T-helper 2 cell (primary cell): Measurements from ENCODE around the gene SKIDA1.

Experiments
- DNase-seq, 5 experiments: peaks; one replicate each; pipeline versions ENCODE4 v3.0.0 to v3.0.0-alpha.2; 2012 to 2022

The SKIDA1 gene

GRCh38 chr10:21528236-21529031, 3.0 kb upstream of the SKIDA1 start:
- DNase-seq = no peak

GRCh38 chr10:21527598-21528235, 2.2 kb upstream of the SKIDA1 start:
- DNase-seq = no peak

DNA sequence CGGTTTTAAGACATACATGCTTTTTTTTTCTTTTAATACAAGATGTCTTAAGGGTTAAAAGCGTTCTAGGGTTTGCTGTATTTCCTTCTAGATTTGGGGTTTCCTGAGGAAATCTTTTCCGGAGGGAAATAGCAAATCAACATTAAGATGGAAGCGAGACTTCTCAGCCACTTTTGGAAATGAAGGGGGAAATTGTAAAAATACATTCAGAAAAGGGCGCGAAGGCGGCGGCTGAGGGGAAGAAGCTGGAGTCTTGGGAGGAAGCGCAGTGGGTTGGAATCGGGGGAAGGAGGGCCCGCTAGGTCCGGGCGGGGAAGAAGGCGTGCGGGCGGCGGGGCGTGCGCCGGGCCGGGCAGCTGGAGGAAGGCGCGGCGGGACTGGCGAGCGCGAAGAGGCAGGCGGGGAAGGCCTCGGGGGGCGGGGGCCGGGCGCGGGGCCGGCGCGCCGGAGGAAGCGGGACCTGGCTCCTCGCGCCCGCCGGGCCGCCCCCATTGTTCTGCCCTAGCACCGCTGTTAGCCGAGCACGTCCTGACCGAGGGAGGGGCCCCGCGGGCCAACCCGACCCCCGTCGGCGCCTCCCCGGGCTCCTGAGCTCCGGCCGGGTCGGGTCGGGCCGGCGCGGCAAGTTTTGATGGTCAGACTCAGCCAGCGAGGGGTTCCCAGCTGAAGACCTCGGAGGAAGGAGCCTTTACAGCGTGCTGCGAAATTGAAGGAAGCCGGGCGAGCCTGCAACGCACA, 1.5 kb upstream of the SKIDA1 start:
- peak in 4 of 5 experiments; percentile 15 to 29 (median 23) for DNase-seq

DNA sequence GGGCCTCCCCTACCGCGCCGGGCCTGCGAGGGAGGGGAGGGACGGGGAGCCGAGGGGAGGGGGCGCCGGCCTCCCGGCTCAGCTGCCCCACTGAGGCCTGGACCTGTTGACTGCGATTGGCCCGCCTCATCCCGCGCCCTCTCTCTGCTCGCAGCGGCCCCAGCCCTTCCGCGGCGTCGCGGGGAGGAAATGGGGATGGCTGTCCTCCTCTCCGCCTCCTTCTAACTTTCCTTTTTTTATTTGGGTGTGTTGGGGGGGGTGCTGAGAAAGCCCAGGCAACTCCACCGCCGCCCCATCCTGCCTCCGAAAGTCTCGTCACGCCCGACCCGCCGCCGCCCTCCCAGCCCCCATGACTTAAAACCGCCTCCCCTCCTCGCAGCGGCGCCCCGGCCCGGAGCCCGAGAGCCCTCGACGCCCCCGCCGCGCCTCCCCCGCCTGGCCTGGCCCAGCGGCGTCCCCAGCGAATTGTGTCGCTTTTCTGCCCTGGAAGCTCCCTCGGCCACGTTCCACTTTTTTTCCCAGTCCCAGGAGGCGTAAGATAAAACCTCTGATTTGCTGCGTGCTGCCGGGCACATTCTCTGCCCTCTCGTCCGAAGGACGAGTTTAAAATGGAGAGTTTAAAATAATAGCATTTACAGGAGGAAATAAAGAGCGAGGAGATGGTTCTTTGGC, 842 bp upstream of the SKIDA1 start:
- peak; percentile 36 to 65 (median 53) for DNase-seq

DNA sequence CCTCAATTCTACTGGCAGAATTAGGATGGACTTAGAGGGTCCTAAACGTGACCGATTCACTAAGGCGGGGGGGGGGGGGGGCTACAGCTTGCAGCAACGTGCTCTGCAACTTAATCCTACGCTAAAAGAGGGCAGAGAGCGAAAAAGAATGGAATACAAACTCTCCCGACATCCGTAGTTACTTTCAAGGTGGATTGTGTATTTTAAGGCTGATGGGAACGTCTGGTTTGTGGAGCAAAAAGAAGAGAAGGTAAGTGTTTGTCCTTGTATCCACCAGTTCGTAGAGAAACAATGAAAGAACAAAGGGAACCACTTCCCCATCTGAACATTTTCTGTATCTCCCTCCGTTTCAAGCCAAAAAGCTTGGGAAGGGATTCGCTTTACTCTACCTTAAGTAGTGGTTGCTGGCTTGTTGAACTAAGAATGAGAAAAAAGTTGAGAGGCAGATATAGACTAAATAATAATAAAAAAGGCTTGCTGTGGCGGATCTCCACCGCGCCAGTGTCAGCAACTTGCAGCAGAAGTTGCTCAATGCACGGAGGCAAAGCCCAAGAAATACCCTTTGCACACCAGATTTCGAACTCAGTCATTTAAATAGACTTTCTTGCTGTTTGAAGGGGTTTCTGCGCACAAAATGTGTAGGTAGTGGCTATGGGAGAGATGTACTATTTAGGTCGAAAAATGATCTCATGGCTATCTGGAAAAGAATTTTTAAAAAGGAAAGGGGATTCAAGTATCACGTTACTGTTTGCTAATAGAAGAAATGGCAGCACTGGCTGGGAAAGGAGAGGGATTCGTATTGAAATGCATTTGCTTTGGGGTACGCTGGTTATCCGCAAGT, 736 bp downstream of the SKIDA1 start:
- no peak for DNase-seq

DNA sequence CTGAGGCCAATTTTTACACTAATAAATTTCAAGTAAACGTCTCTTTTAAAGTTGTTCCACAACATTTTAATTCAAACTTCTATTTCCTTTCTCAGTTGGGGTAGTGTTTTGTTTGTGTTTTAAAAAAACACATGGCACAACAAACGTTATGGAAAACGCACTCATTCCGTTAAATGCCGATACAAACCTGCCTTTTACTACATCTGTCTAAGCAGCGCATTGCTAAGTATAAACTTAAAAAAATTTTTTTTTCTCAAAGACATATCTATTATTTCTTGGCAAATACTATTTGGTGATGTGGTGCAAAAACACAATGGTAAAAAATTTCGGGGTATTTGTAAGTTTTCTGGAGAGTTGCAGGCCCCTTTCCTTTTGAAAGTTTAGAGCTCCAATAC, 1.4 kb downstream of the SKIDA1 start:
- no peak for DNase-seq

DNA sequence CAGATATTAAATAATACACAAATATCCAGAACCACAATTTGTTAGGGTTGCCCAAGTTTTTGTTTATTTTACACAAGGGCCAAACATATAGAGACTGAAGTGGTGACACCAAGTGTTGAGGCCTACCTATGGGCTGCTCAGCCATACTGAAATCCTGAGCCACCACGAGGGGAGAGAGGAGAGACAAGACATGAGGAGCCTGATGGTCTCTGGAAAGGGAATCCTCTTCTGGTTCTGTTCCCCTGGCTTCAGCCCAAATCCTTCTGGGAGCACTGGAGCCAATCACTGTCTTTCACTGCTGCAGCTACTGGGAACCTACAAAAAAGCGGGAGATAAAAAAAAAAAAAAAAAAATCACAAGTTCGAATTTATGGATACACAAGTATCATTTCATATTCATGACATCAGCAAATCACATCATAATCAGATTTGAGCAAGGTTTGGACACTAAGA, 1.9 kb downstream of the SKIDA1 start:
- DNase-seq = no peak

DNA sequence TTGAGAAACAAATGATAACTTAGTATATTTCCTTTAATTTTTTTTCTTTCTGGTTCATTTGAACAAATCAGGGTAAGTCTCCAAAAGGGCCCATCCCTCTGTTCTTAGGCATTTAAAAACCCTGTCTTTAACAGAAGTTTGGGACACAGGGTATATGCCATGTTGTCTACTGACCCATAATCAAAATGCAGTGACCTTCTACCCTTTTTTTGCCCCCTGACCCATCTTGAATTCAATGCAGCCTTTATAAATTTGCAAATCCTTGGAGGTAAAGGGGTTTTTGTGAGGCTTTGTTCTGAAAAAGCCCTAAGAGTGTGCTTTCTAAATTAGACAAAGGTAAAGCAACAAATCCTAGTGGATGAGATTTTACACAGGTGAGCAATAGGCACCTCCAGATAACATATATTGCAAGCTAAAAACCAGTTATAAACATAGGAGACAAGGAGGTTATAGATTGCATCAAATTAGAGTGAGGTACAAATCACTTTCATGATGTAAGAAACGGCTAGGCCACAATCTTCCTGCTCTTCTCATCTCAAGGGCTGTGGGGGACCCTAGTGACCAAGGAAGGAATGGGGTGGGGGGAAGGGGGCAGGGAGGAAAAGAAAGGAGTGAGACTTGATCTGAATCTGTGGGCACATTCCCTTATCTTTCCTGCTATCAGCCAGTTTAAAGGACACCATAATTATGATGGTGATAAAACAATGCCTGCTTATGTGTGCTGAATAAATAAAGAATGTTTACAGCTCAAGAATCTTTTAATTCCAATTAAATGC, 2.7 kb downstream of the SKIDA1 start:
- no peak for DNase-seq

DNA sequence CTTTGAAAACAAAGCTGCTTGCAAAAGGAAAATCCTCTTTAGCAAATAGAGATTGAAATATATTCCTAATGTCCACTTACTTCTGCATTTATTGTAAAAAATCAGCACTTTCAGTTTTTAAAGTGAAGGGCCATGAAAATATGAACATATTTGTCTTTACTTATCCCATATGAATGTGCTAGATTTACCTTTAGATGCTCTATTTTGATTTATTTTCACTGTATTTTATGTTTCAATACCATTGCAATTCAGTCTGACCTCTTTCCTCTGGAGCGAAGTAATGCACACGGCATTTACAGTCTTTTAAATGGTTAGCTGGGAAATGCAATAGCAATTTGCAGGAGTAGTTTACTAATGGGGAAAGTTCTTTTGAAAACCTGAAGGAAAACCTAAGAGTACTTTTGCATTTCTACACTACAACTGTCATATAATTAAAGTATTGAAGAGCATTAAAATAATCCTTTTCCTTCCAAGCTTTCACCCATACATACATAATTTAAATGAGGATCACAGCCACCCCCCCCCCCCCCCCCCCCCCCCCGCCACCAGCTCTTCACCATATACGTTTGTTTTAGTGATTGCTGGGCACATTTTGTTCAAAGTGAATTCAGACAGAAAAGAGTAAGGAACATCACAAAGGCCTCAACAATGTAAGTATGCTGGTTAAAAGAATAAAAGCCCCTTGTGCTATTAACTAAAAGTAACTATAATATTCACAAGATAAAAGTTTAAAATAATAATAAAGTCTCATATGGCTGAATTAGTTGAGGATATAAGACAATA, 3.5 kb downstream of the SKIDA1 start:
- no peak for DNase-seq

DNA sequence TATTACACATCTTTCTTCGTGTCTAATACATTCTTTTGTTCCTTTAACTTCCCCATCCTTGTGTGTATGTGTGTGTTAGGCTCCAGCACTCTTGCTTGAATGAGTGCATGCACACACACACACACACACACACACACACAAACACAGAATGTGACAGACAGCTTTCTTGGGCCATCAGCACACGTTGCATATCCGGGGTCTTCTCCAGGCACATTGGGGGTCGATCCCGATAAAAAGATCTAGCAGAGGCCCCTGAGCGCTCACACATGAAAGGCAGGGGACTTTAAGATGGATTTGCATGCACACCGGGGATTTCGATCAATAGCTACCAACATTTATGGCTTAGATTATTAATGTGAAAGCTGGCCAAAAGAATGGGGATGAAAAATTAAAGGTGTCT, 4.5 kb downstream of the SKIDA1 start:
- no peak for DNase-seq

- no peak for DNase-seq
Observed at GRCh38 chr10:21520509-21520908, 5.0 kb downstream of the SKIDA1 start.

GRCh38 chr10:21519941-21520436, 5.5 kb downstream of the SKIDA1 start:
- peak in 1 of 5 experiments; percentile 72 for DNase-seq

GRCh38 chr10:21519397-21519933, 6.0 kb downstream of the SKIDA1 start:
- no peak for DNase-seq

DNA sequence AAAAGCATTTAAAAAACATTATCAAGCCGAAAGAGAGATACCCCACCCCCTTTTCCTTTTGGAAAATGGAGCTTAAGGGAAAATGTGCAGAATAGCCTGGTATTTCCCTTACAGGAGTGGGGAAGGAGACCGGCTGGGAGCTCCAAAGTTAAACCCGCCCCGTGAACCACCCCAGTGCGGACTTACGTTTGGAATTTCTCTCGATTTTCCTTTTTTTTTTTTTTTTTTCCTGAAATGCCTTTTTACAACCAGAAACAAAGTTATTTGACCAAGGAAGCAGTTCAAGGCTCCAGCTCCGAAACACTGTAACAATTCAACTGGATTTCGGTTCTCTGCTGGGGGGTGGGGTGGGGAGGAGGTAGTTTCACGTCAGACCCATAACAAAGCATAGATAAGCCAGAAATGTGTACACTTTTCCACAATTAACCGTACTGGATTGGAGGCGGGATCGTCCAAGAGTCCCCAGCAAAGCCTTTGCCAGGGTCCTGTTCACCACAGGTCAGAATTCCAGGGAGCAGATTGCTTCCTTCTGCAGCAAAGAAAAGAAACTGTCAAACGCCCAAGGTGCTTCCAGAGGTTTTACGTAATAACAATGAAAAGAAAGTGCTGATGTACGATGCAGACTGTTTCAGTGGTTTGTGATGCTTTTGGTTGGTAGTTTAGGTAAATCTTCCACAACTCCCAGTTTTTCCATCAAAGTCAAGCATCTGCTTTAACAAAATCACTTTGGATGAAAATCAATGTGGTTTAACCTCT, 6.7 kb downstream of the SKIDA1 start:
- DNase-seq = no peak

- DNase-seq = peak in 2 of 5 experiments; percentile 16 to 68
Observed at GRCh38 chr10:21518149-21518640, 7.3 kb downstream of the SKIDA1 start.

GRCh38 chr10:21517134-21518031, 8.1 kb downstream of the SKIDA1 start:
- peak in 2 of 5 experiments; percentile 12 to 29 for DNase-seq

DNA sequence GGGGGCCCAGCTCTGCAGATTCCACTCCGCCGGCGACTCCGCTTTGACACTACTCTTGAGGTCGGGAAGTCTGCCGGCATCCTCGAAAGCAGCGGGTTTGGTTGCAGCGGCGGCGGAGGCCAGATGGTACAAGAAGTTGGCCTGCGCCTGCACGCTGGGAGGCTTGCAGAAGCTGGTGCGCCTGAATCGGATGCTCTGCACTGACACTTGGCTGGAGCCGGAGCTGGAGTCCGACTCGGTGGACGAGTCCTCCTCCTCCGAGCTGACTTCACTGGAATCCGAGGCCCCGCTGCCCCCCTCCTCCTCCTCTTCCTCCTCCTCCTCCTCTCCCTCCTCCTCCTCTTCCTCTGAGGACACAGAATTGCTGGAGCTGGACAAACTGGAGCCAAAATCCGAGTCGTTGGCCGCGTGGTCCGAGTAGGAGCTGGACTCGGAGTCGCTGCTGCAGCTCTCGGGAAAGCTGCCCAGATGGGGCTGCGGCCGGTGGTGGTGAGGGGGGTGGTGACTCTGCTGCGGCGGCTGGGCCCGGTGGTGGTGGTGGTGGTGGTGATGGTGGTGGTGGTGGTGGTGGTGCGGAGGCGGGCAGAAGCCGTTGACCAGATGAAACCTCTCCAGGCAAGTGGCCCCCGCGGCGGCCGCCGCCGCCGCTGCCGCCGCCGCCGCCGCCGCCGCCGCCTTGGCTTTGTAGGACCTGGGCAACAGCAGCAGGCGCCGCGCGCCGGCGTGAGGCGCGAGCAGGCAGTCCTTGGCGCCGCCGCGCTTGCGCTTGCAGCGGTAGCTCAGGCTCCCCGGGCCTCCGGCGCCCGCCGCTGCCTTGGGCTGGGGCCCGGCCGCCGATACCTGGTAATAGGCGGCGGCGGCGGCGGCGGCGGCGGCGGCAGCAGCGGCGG, 9.0 kb downstream of the SKIDA1 start:
- DNase-seq = peak in 4 of 5 experiments; percentile 23 to 74 (median 36)
